K562 (cell line): ENCODE measurements around the gene FAXC. TPM values are rescaled to one million over a fixed set of nuclear protein-coding genes. Genes with fewer than 3 reads are reported as not detected.

Experiments
- ATAC-seq: fragments of 200-7000 bp; cut with Tn5 transposase; 3 replicates; pipeline ENCODE4 v1.9.1; 2020; ENCODE audit warnings: moderate library complexity
- BruUV-seq: library from RNA; stranded (reverse); fragments of 400-500 nt; replicated peaks from 2 replicates; lab custom pipeline; 2021; lab: Mats Ljungman, UMichigan
- CTCF ChIA-PET: fragments of 300-600 bp; formaldehyde crosslinking; extraction: SDS; loops from one replicate; lab custom pipeline; 2021; ENCODE audit warnings: low intra/inter-chr PET ratio; lab: Yijun Ruan, JAX
- POLR2A ChIA-PET: fragments of 300-600, 350-650 bp; sonication (Branson Sonifier 250); formaldehyde crosslinking; extraction: SDS; loops from one replicate; lab custom pipeline; 2021; ENCODE audit warnings: antibody characterized with exemption, inconsistent platforms; lab: Yijun Ruan, JAX
- DNase-seq, 4 experiments: peaks; one replicate each; pipeline versions ENCODE4 v3.0.0 to v3.0.0-alpha.2; 2011 to 2018; ENCODE audit warnings: low spot score in 3 of 4, mixed read lengths in 3 of 4; ENCODE audit errors: extremely low read depth in 1 of 4
- FAIRE-seq: peaks from 2 replicates; lab custom pipeline; 2011; peaks lifted over from hg19 to GRCh38; lab: Jason Lieb, UNC
- H2AFZ ChIP-seq: 2 replicates; pipeline ENCODE4 v1.6.0; 2011; ENCODE audit warnings: low read depth, low read length, control low read depth, inconsistent platforms
- H3K27ac ChIP-seq: fragments of 200-600 bp; 3 replicates; pipeline ENCODE4 v1.8.0; 2011; ENCODE audit warnings: low read depth, mild to moderate bottlenecking, control low read depth, inconsistent platforms, low read length, moderate library complexity, mixed read lengths; ENCODE audit errors: extremely low read depth
- H3K27me3 ChIP-seq, 2 experiments: fragments of 300-600 bp in 1 of 2; 2 replicates in 1 of 2; 3 replicates in 1 of 2; pipeline versions ENCODE4 v1.6.0 to v1.8.0; 2011; ENCODE audit warnings: inconsistent platforms in 2 of 2, low read length in 2 of 2, mild to moderate bottlenecking in 1 of 2, mixed read lengths in 1 of 2, moderate library complexity in 1 of 2; ENCODE audit not compliant: control insufficient read depth in 2 of 2, insufficient read depth in 2 of 2
- H3K36me3 ChIP-seq: fragments of 300-600 bp; 3 replicates; pipeline ENCODE4 v1.8.0; 2011; ENCODE audit warnings: mild to moderate bottlenecking, low read length, inconsistent platforms; ENCODE audit not compliant: control insufficient read depth, insufficient read depth
- H3K4me1 ChIP-seq, 2 experiments: fragments of 200-600 bp in 1 of 2; replicated peaks in 1 of 2; 2 replicates in 1 of 2; 3 replicates in 1 of 2; pipeline versions ENCODE4 v1.5.1 to v1.8.0; 2011; ENCODE audit warnings: inconsistent platforms in 2 of 2, low read length in 2 of 2, mild to moderate bottlenecking in 1 of 2, mixed read lengths in 1 of 2, moderate library complexity in 1 of 2; ENCODE audit not compliant: control insufficient read depth in 2 of 2, insufficient read depth in 2 of 2
- H3K4me2 ChIP-seq: 2 replicates; pipeline ENCODE4 v1.6.1; 2011; ENCODE audit warnings: low read length, control low read depth, inconsistent platforms, mixed read lengths; ENCODE audit not compliant: insufficient read depth
- H3K4me3 ChIP-seq: fragments of 200-600 bp; sonication (generic), shearing (Covaris generic); 2 replicates; pipeline ENCODE4 v1.5.1; 2016; ENCODE audit warnings: control low read depth, inconsistent platforms
- H3K79me2 ChIP-seq: fragments of 200-600 bp; 3 replicates; pipeline ENCODE4 v1.8.0; 2011; ENCODE audit warnings: low read length, inconsistent platforms; ENCODE audit not compliant: control insufficient read depth, insufficient read depth
- H3K9ac ChIP-seq, 2 experiments: 2 replicates each; pipeline versions ENCODE4 v1.6.0 to v1.6.1; 2011; ENCODE audit warnings: low read depth in 2 of 2, low read length in 2 of 2, control low read depth in 1 of 2, inconsistent platforms in 1 of 2, mild to moderate bottlenecking in 1 of 2, mixed read lengths in 1 of 2; ENCODE audit not compliant: insufficient read depth in 1 of 2
- H3K9me1 ChIP-seq: one replicate; pipeline ENCODE4 v1.6.0; 2011; ENCODE audit warnings: inconsistent platforms, mild to moderate bottlenecking, low read length, moderate library complexity; ENCODE audit not compliant: control insufficient read depth, insufficient read depth
- H3K9me3 ChIP-seq: replicated peaks from 2 replicates; pipeline ENCODE4 v1.5.1; 2011; ENCODE audit warnings: low read depth, low read length, inconsistent platforms; ENCODE audit not compliant: control insufficient read depth, insufficient read depth
- H4K20me1 ChIP-seq: replicated peaks from 2 replicates; pipeline ENCODE4 v1.6.1; 2011; ENCODE audit warnings: low read length, inconsistent platforms, mixed read lengths; ENCODE audit not compliant: control insufficient read depth, insufficient read depth
- ATF6 ChIP-seq: sonication (generic); formaldehyde crosslinking; IDR thresholded peaks from 2 replicates; pipeline ENCODE4 v1.4.0; 2020; ENCODE audit warnings: mild to moderate bottlenecking, missing genetic modification reagents
- CBX5 ChIP-seq: IDR thresholded peaks from 2 replicates; pipeline ENCODE4 v1.6.1; 2014; ENCODE audit warnings: low read depth, borderline replicate concordance
- CHD7 ChIP-seq: fragments of 200-600 bp; sonication (generic); IDR thresholded peaks from one replicate; pipeline ENCODE4 v1.6.1; 2012; ENCODE audit warnings: mild to moderate bottlenecking, low read depth, low read length, inconsistent platforms
- FIP1L1 ChIP-seq: fragments of 200-400 bp; formaldehyde crosslinking; IDR thresholded peaks from 2 replicates; pipeline ENCODE4 v1.6.1; 2018; ENCODE audit warnings: mild to moderate bottlenecking, low read depth, low read length; ENCODE audit not compliant: poor library complexity, severe bottlenecking
- FOXK1 ChIP-seq: sonication (generic); formaldehyde crosslinking; IDR thresholded peaks from 2 replicates; pipeline ENCODE4 v1.8.0; 2022; ENCODE audit warnings: missing genetic modification reagents, mild to moderate bottlenecking, borderline replicate concordance
- TCF3 ChIP-seq: sonication (generic); formaldehyde crosslinking; IDR thresholded peaks from 2 replicates; pipeline ENCODE4 v1.4.0; 2020; ENCODE audit warnings: mild to moderate bottlenecking, missing genetic modification reagents
- YY1 ChIP-seq, 3 experiments: IDR thresholded peaks; 2 replicates each; pipeline ENCODE4 v1.6.1; 2011; ENCODE audit warnings: low read length in 2 of 3, mild to moderate bottlenecking in 2 of 3, moderate library complexity in 2 of 3, borderline replicate concordance in 1 of 3, control low read depth in 1 of 3, low read depth in 1 of 3; ENCODE audit not compliant: insufficient read depth in 3 of 3, insufficient replicate concordance in 2 of 3, control insufficient read depth in 1 of 3, insufficient read length in 1 of 3; ENCODE audit errors: extremely low read depth in 1 of 3
- ZNF253 ChIP-seq: fragments of 250-450 bp; sonication (Bioruptor Pico); conservative IDR thresholded peaks from 2 replicates; pipeline ENCODE4 v1.6.1; 2021; ENCODE audit warnings: mild to moderate bottlenecking
- WGBS: fragments of 100-300 bp; shearing (Covaris generic); methylation state at CpG from one replicate; pipeline ENCODE4 v1.1.6; 2016; ENCODE audit warnings: low coverage, mixed read lengths; ENCODE audit not compliant: insufficient coverage; ENCODE audit errors: missing lambda C conversion rate; 5-methylcytosine and 5-hydroxymethylcytosine counted together
- in situ Hi-C: fragments of 300-500 bp; cut with MboI; formaldehyde crosslinking; loops from 4 replicates; pipeline ENCODE4 v1.15.0; 2018; ENCODE audit warnings: inconsistent platforms, mixed read lengths
- intact Hi-C: fragments of 100-400 bp; cut with micrococcal nuclease; formaldehyde crosslinking; loops from 2 replicates; pipeline ENCODE4 v1.14.2; 2022
- polyA plus RNA-seq, 8 experiments: library from polyadenylated mRNA; depleted of rRNA in 4 of 8; stranded (reverse) in 5 of 8; unstranded in 3 of 8; fragments of >200 nt; fragmentation: Nextera tagmentation in 2 of 8; fragmentation: Illumina TruSeq in 1 of 8; extraction: Ambion mirVana in 2 of 8; extraction: Trizol in 1 of 8; gene quantifications; 2 replicates each; pipeline versions ENCODE4 v1.2.1 to v1.2.3, GENCODE V29; 2011 to 2014; ENCODE audit warnings: inconsistent platforms in 1 of 8, missing spikeins in 1 of 8
- total RNA-seq, 7 experiments: library from RNA; depleted of rRNA in 6 of 7; stranded (reverse); fragments of >200 nt in 6 of 7; fragmentation: Illumina TruSeq in 2 of 7; extraction: Trizol in 2 of 7; gene quantifications; 2 replicates each; pipeline versions ENCODE4 v1.2.1 to v1.2.3, GENCODE V29; 2011 to 2021; ENCODE audit warnings: low replicate concordance in 1 of 7

The FAXC gene
- total and polyA plus RNA-seq, 9 of the 15 experiments (the other 6 are each of a cell fraction or from before 2014, with no cell fraction given): 0.06 to 0.40 (median 0.13) TPM; not detected in 5

GRCh38 chr6:99233219-99233618 lies 116.3 kb downstream of the FAXC start:
- H3K27ac ChIP-seq: no peak overlapping the region
- ChIA-PET POLR2A (no interaction called here), CTCF (no interaction called here)
- DNase-seq (no peak), ATAC-seq (no peak), FAIRE-seq (no peak)
- no peak overlapping the region for H3K4me2 ChIP-seq
- H3K9me3 ChIP-seq: no peaks in the 10 kb centered on the region
- H4K20me1 ChIP-seq: no peaks in the 10 kb centered on the region
- no peaks in the 10 kb centered on the region for H3K9me1 ChIP-seq
- H3K36me3 ChIP-seq: no peaks in the 10 kb centered on the region
- 2% methylated on average over 4 of the region's 4 CpGs for WGBS
- H3K4me3 ChIP-seq: no peak overlapping the region
- H3K4me1 ChIP-seq: no peaks in the 10 kb centered on the region
- H3K79me2 ChIP-seq: no peaks in the 10 kb centered on the region
- H3K9ac ChIP-seq: no peak overlapping the region
- in situ Hi-C loops (no loop called here), intact Hi-C loops (no loop called here)
- no TSS peak for BruUV-seq
- H3K27me3 ChIP-seq: peaks cover 0 to 8% of the 10 kb centered on the region in 2 experiments; a peak in 2 of 5 replicates
- no peak overlapping the region for H2AFZ ChIP-seq
- TF ChIP-seq YY1 (IDR thresholded peaks at IDR 0.05; ENCODE audit: borderline replicate concordance in 1 of 3, control insufficient read depth in 1 of 3, extremely low read depth in 1 of 3, insufficient read depth in 3 of 3, insufficient read length in 1 of 3, insufficient replicate concordance in 2 of 3, low read depth in 1 of 3, low read length in 2 of 3) (no peak), TCF3 (no peak), CBX5 (no peak), CHD7 (no peak), FOXK1 (no peak), ZNF253 (CRISPR knock-in tag) (no peak), FIP1L1 (no peak), ATF6 (CRISPR knock-in tag) (no peak)
